Right lobe of liver (tissue), 4 donors: ENCODE measurements around the gene PIGP.

ENCODE experiments used
- CTCF ChIP-seq, 4 donors: fragments of 200-600 bp in 3 of 4; fragments of 450-650 bp in 1 of 4; IDR thresholded peaks; one replicate each; pipeline versions ENCODE4 v1.5.1 to v1.8.0; 2016 to 2022; ENCODE audit warnings: antibody characterized with exemption in 4 of 4, mild to moderate bottlenecking in 2 of 4
- POLR2A ChIP-seq: fragments of 450-650 bp; IDR thresholded peaks from one replicate; pipeline ENCODE4 v1.6.1; 2017; ENCODE audit warnings: antibody characterized with exemption, mild to moderate bottlenecking
- donor health status: DM: no; HTN: no; CAD: no.
- donor health status: DM: no; HTN: no; CAD: no.
- donor health status: DM: no; HTN: yes; CAD: no.

GRCh38 chr21:37036177-37036576 is 36.7 kb downstream of the PIGP start:
- TF ChIP-seq CTCF (IDR thresholded peaks at IDR 0.05) (no peak), POLR2A (no peak)
